ENCODE data around the gene C6orf89.

The C6orf89 gene

DNA sequence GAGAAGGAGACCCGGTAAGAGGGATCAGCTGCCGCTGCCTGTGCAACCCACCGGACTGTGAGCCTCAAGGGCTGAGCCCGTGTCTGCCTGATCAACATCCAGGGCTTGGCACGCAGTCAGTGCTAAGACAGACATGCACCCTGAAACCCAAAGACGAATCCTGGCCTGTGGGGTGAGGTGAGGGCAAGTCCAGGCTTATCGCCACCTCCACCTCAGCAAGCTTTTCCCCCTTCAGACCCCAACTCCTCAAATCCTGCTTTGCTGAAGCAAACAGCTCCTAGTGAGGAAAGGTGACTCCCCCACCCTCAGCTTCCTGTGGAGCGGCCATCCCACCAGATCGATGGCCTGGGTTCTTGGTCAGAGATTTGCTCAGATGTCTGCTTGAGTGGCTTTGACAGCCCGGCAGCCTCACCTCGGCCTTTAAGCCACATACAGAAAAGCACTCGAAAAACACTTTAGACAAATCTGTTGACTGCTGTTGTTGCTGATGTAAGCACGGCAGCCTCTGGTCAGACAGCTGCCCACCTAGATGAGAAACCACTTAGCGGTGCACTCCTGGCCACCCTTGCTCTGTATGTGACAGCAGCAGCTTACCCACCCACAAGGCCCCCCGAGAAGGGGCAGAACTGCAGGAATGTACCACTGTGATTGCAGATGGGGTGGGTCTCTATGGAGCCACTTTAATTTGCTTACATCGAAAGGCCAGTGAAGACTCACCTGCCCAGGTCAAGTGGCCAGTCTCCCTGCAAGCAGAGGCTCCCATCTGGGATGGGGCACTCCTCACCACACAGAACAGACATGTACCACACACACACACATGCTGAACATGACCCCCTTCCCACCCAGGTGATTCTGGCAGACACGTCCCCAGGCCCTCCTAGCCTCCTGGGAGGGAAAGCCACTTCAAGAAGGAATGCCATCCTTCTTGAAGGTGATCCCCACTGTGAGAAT lies 85.4 kb downstream of the C6orf89 start:
- no peak for DNase-seq

DNA sequence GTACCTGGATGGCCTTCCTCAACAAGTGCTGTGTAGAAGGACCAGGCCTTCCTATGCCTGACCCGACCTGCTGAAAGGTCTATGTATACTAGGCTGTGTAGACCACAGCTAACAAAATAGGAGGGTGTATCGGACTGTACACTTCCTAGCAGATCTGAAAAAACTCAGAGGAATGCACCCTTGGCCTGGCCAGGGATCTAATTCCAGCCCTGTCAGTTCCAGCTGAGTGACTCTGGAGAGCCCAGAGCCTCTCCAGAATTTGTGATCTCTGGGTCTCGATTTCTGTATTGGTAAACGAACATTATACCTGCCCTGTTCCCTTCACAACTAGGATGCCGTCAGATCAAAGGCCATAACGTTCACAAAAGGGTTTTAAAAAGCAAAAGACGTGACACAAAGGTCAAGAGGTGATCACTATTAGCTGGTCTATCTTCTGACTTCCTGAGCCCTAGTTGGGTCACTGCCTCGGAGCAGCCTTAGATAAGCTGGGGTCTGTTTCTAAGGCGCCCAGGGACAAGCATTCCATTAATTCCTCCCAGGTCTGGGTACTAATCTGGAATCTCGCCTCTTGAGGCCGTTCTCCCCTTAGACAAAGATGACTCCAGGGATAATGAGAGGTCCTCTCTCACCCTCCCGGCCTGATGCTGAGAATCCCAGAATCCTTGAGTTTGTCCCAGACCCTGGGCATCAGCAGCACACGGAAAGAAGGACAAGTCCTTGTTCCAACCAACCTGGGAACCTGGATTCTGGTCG lies 86.3 kb downstream of the C6orf89 start:
- no peak for DNase-seq

DNA sequence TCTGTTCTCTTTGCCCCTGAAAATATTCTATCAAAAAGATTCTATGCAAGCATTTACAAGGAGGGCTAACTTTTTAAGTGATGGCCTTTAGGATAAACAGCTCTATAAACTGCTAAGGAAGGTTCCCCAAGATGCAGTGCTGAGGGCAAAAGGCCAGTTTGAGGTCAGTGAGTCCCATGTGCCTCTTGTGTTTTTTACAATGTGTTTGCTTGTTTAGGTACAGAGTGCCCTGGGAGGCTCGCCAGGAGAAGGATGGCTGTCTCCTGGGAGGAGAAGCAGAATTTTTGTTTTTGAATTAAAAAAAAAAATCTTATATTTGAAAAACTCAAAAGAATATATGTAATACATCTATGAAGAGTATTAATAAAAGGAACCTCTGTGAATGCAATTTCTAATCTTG lies 87.4 kb downstream of the C6orf89 start:
- no peak for DNase-seq

DNA sequence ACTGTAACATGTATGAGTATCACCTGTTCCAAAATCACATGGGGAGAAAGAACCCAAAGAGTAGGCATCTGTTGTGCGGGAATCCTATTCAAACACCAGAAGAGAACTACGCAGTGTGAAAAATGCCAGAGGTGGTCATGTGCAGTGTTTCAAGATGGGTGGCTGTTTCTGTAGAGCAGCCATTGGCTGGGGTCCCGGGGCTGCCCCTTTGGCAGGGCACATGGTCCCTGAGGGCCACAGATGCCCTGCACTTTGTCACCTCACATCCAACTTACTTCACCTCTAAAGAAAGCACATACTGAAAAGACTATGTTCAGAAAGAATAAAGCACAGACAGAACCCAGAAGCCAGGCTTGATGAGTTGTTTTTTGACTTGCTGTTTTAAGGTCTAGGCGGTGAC lies 87.9 kb downstream of the C6orf89 start:
- no peak for DNase-seq

DNA sequence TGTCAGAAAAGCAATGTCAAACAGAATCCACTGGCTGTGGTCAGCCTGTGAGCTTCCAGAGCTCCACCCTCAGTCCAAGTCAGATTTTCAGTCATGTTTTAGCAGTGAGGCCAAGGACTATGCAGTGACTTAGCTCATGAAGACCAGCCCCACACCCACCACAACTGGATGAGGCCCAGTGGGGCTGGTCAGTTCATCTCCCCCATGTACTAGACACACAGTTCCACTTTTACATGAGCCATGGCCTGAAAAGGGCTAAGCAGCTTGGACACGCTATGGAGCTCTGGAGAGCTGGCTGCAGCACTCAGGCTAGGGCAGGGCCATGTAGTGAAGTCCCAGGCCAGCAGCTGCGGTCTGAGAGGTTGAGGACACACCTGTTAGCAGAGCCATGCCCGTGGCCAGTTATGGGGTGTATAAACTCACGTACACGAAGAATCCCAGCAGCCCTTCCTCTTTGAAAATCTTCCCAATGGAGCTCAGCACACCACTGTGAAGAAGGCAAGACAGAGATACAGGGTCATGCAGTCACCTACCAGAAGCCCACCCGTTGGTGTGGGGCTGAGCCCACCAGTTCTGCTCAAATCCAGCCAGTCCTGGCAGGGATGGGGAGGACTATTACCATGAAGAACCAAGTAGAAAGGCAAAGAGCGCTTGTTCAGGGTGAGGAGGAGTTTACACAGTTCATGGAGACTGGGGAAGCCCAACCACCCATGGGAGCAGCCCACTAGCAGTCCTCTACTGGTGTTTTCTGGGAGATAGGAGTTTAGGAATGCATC lies 89.7 kb downstream of the C6orf89 start:
- DNase-seq, result no peak

DNA sequence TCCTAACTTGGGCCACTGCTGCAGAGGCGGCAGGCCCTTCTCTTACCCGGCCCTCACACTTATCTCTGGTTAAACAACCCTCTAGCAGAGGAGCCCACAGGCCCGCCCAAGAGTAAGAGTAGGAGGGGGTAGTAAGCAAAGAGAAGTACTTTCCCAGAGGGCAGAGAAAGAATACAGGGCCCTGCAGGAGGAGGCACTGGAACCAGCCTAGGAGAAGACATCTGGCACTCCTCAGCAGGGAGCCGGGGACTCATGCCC lies 90.2 kb downstream of the C6orf89 start:
- DNase-seq, result no peak

DNA sequence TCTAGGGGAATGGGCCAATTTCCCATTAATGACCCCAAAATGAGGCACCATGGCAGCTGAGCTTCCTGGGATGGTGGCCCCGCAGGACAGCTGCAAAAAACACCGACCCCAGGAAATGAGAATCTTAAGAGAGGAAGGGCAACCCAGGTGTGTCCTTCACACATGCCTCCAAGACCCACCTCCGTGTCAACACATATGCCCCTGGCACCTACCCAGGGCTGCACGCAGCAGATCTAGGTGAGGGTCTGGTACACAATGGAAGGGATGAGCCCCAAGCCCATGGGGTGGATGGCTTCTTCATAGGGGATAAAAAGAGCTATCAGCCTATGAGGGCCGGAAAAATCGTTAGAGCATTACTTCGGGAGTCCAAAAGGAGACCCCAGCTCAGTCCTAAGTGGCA lies 90.8 kb downstream of the C6orf89 start:
- no peak for DNase-seq

DNA sequence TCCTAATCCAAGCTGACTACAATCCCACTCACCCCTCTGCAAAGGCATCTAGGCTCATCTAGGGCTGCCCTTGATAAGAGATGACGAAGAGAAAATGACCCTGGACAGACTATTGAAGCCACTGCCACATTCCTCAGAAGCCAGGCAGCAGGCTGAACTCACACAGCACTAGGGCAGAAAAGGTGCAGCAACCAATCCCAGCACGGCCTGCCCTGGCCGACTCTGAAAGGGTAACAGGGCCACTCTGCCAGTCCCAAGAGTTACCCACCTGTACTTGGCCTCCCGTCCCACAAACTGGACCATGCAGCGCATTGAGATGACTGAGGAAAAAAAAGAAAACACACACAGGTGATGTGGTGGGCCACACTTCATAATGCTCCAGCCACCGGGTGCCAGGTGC lies 91.2 kb downstream of the C6orf89 start:
- no peak for DNase-seq

DNA sequence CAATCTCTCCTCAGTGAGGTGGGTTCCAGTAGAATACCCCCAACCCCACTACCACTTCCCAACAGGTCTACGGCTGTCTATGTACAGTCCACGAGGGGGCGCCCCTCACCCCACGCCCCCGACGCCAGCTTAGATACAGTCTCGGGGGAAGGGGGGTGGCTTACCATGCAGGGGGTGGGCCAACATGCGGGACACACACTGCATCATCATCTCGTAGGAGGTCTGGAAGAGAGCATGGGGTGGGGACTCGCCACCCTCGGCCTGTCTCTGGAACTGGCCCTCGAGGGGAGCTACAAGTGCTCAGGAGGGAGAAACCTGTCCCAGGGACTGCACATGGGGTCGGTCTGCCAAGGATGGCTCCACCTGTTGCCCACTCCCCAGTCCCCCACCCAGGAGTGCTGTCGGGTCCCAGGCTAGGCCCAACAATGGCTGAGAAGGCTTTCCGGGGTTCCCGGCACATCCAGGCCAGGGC lies 91.8 kb downstream of the C6orf89 start:
- no peak for DNase-seq
